ENCODE data around the gene ATG7.

Gene ATG7

GRCh38 chr3:11367143-11367693 is 95.0 kb downstream of the ATG7 start:
- TF ChIP-seq, protein P1, sequence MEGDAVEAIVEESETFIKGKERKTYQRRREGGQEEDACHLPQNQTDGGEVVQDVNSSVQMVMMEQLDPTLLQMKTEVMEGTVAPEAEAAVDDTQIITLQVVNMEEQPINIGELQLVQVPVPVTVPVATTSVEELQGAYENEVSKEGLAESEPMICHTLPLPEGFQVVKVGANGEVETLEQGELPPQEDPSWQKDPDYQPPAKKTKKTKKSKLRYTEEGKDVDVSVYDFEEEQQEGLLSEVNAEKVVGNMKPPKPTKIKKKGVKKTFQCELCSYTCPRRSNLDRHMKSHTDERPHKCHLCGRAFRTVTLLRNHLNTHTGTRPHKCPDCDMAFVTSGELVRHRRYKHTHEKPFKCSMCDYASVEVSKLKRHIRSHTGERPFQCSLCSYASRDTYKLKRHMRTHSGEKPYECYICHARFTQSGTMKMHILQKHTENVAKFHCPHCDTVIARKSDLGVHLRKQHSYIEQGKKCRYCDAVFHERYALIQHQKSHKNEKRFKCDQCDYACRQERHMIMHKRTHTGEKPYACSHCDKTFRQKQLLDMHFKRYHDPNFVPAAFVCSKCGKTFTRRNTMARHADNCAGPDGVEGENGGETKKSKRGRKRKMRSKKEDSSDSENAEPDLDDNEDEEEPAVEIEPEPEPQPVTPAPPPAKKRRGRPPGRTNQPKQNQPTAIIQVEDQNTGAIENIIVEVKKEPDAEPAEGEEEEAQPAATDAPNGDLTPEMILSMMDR (IDR thresholded peaks at IDR 0.05) = no peak
- DNase-seq (ENCODE audit: low spot score) = no peak
- peak overlapping the region; percentile 22 to 54 for H3K27ac ChIP-seq
- peak overlapping the region; percentile 8 for H3K4me3 ChIP-seq

DNA sequence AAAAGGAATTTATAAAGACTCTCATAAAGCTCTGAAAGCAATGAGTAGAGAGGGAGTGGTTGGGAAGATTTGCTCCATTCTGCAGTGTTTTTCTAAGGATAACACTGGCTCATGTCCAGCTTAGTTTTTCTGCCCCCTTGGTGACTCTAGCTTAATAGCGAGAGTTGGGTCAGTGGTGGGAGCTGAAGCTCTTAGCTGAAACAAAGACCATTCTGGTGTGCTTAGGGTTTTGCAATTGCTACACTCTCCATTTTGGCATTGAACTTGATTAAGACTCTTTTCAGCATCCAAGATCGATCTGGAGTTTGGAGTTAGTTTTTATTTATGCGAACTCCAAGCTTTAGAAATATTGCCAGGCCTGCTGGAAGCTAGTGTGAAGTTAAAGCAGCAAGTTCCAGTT is 98.0 kb downstream of the ATG7 start:
- no peak overlapping the region for H3K4me3 ChIP-seq
- peak overlapping the region in 1 of 2 donors; percentile 0 for H3K27ac ChIP-seq
- TF ChIP-seq, protein P1 (IDR thresholded peaks at IDR 0.05) = no peak
- no peak for DNase-seq (ENCODE audit: low spot score)

DNA sequence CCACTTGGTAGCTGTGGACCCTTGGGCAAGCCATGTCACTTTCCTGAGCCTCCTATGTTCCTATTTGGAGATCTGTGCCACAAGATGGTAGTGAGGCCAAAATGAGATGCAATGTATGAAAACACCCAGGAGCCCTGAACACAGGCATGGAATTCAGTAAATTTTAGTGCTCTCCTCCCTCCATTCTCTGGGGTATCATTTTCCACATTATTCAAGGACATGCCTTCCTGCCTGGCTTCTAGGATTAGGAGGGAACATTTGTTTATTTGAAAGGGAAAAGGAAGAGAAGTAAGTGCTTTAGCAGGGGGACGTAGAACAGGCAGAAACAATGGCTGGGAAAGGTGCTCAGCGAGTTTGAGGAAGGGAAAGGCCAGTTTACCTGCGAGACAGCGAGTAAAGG is 98.8 kb downstream of the ATG7 start:
- TF ChIP-seq, protein P1 (IDR thresholded peaks at IDR 0.05) = no peak
- DNase-seq (ENCODE audit: low spot score) = no peak
- H3K27ac ChIP-seq = no peak overlapping the region
- H3K4me3 ChIP-seq = no peak overlapping the region

DNA sequence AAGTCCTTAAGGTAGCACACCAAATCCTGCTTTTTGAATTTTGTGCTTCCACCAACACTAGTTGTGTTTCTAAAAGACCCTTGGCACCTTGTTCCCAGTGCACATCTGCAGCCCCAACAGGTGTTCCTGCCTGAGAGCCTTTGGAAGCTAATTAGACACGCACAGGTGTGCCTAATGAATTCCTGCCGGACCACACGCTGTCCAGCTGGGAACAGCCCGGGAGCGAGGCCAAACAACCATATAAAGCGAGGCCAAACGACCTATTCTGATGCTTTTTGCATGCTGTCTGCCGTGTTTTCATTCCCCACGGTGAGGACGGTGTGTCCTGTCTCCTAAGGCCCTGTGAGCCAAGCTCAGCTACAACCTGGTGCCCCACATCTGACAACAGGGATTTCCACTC is 99.5 kb downstream of the ATG7 start:
- TF ChIP-seq, protein P1 (IDR thresholded peaks at IDR 0.05) = no peak
- Histone ChIP-seq H3K4me3 (no peak overlapping the region), H3K27ac (no peak overlapping the region)
- no peak for DNase-seq (ENCODE audit: low spot score)

GRCh38 chr3:11373235-11373634 is 101.0 kb downstream of the ATG7 start:
- Histone ChIP-seq H3K4me3 (no peak overlapping the region), H3K27ac (no peak overlapping the region)
- no peak for DNase-seq (ENCODE audit: low spot score)
- TF ChIP-seq, protein P1 (IDR thresholded peaks at IDR 0.05) = no peak

- H3K4me3 ChIP-seq = no peak overlapping the region
- TF ChIP-seq, protein P1 (IDR thresholded peaks at IDR 0.05) = no peak
- no peak overlapping the region for H3K27ac ChIP-seq
- DNase-seq (ENCODE audit: low spot score) = no peak
These were observed 101.5 kb downstream of the ATG7 start for GRCh38 chr3:11373654-11374053.

GRCh38 chr3:11375333-11376088 is 103.3 kb downstream of the ATG7 start:
- Histone ChIP-seq H3K4me3 (no peak overlapping the region), H3K27ac (no peak overlapping the region)
- no peak for DNase-seq (ENCODE audit: low spot score)
- TF ChIP-seq, protein P1 (IDR thresholded peaks at IDR 0.05) = no peak

Measured in coronary artery (tissue), 2 donors.